HG02885 (cell line): ENCODE measurements around the gene COL4A2.

ENCODE experiments used
- ATAC-seq: cut with Tn5 transposase; IDR thresholded peaks from one replicate; pipeline ENCODE4 v1.9.1; 2021; ENCODE audit warnings: mild to moderate bottlenecking; ENCODE audit not compliant: unreplicated experiment, poor library complexity

The COL4A2 gene

DNA sequence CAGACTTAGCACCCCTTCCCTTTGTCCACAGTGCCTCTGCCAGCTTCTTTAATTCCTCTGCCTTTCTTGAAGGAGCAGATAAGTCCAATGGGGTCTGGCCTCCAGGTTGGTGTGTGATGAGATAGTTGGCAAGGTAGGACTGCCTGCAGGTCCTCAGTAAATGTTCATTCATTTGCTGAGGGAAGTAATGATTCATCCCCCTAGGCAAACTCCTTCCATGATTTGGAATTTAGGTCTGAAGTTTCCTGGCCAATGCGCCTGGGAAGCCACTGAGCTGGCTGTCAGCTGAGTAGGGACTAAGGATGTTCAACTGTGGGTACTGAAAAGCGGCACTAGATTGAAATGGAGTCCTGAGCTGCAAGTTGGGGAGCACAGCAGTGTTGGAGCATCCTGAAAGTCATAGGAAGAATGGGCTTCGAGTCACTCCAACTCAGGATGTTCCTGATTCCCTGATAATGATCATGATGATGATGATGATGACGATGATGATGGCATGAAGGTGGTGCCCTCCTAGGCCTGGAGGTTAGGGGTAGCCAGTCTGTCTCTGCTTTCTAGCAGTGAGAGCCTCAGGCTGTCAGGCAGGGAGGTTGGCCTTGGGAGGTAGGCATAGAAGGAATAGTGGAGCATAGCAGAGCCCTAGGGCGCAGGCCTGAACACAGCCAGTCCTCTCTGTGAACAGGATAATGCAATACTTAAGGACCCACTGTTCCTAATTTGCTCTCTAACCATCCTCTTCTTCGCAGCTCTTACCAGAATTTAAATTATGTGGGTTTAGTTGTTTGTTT lies 44.7 kb downstream of the COL4A2 start:
- no peak for ATAC-seq

DNA sequence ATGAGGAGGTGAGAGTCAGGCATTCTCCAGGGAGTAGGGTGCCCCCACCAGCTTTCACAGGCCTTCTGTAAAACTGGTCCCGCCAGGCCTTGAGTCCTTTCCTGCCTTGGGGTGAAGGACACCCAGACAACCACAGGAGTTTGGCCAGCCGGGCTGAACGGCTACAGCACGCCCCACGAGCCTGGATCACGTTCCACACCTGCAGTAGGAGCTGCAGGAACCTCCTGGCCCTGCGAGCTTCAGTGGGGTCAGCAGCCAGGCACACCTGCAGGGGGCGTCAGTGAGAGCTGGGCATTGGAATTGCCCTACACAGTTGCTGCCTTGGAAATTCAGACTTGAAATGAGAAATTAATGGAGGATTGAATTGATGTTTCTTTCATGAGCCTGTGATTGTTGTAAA lies 45.7 kb downstream of the COL4A2 start:
- no peak for ATAC-seq

DNA sequence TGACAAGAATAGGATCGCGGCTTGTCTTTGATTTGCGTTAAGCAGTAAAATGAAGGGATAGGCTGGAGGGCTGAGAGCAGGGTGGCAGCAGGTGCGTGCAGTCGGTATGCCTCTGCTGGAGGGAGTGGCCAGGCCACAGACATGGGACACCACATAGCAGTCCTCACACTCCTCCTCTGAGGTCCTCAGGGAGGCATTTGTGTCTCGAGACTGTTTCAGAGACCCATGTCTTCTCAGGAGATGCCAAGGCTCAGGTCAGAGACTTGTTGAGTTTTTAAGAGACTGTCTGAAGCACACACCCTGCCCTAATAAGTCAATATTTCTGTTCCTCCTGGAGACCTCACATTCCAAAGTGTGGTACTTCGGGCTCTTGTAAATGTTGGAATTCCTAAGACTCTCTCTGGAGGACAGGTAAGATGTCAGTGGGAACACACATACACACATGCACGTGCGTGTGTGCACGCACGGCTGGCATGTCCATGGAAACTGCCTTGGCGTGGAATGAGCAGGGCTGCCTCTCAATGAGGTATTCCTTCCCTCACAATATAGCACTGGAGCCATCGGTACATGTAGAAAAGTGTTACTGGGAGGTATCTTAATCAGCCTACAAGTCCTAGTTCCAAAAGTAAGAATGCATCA lies 46.4 kb downstream of the COL4A2 start:
- no peak for ATAC-seq

DNA sequence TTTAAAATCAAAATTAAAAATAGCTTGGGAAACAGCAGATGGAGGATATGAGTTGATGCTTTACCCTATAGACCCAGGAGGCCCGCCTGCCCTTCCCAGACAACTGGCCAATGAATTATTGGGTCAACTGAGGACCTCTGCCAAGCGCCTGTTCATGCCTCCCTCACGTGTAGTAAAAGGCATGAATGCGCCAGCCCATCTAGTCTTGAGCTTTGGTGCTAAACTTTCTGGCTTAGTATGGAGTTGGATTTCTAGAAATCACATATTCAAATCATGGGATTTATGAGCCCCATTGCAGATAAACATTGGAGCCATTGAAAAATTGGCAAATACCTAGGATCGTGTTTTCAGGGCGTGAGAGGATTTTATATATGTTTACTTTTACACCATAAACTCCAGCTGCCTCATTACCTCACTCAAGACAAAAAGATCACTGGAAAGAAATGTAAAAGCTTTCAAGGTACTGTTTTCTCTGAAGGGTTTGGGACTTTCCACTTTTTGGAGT lies 47.1 kb downstream of the COL4A2 start:
- no peak for ATAC-seq

DNA sequence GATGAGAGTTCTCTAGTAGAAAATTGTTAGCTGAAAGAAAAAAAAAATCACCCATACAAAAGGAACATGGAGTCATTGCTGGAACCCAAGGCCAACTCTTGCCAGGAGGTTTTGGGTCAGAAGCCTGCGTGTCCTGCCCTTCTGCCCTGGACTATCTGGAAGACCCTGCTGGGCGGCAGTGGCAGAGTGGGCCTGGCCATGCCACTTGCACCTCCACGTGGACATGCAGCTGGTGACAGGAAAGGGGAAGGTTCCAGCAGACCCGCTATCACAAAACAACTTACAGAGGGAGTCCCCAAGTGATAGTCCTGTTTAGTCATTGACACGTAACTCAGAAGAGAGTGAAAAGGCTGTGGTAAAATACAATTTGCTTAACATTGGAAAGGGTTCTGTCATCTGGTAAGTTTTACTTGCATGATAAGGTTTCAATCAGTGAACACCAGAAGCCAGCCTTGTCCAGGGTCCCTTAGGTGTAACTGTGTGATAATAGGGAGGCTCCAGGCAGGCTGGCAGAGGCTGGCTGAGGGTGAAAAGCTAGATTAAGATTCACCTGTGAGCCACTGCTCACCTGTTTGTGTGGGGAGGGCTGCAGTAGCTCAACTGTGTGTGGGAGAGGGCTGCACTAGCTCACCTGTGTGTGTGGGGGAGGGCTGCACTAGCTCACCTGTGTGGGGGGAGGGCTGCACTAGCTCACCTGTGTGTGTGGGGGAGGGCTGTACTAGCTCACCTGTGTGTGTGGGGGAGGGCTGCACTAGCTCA lies 47.8 kb downstream of the COL4A2 start:
- no peak for ATAC-seq

DNA sequence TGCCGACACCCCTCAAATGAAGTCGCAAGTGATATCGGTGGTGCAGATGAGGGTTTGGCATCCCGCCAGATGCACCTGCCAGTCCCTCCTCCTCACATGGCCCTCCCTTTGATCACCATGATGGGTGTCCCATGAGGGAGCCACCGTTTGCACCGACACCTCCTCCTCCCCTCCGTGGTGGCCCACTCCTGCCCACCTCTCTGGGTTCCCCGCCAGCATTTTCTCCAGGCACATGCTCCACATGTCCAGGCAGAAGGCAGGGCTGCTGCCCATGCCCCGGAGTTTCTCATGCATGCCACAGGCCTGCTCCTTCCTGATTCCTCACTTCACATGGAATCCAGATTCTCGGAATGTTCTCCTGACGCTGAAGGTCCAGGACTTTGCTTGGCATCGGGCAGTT lies 49.3 kb downstream of the COL4A2 start:
- ATAC-seq: no peak

DNA sequence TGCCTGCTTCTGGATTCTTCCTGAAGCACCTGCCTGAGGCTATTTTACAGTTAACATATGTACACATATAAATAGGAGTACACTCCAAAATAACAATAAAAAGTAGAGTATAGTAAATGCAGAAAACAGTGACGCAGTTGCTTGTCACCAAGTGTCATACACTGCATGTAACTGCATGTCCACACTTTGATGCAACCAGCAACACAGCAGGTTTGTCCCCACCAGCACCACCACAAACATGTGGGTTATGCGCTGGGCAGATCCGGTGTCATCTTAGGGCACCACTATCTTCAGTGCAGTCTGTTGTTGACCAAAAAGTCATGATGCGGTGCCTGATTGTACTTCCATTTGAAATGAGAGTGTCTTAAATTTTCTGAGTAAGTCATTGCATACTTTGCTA lies 51.3 kb downstream of the COL4A2 start:
- no peak for ATAC-seq

DNA sequence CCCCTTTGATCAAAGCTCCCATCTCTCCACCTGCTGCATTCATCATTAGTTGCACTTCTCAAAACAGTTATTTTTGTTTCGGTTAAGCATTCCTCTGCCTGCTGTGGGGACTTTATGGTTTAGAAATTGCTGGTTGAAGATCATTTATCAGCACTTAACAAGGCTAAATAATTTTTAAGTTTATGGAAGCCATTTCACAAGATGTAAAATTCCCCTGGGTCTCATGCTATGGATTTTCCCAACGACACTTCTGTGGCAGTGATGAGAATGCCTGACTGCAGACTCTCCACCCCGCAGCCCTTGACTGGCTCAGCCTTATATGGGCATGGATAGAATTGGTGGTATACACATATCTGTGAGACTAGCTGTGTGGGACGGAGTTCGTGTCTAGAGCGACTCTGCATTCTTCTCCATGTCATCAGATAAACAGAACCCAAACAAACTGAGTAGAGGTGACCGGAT lies 52.8 kb downstream of the COL4A2 start:
- no peak for ATAC-seq

DNA sequence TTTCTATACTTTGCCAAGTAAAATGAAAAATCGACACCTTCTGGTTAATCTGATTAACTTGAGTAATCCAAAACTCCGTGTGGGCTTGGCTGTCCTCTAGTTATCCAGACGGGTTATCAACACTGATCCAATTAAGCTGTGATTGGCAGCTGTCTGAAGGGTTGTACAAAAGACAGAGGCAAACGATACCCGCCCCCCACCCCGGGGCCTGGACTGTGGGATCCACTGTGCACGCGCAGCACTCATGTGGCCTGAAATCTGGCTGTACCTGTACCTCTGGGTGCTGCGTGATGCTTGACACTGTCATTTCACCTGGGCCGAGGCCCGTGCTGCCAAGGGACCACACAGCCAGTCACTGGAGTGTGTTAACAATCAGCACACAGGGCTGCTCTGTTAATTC lies 53.5 kb downstream of the COL4A2 start:
- ATAC-seq: no peak

DNA sequence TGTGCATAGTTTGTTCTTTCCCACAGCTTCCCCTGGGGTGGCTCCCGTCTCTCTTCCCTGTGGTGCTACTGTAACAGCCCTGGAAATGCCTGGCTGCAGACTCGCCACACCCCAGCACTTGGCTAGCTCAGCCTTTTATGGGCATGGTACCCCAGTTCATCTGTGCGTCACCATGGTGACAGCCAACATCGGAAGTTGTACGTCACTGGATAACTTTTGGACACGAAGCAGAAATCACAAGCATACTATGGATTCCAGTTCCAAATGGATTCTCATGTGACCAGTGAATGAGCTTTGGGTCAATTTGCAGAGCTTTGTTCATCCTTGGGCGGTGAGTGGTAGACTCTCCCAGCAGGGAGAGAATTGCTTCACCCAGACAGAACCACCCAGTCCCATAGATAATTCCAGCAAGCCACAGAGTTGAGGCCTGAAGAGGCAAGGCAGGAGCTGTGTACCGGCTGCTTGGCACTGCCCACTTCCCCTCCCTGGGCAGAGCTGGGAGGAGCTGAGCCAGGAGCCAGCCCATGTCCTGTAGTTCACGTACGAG lies 54.4 kb downstream of the COL4A2 start:
- ATAC-seq: no peak

DNA sequence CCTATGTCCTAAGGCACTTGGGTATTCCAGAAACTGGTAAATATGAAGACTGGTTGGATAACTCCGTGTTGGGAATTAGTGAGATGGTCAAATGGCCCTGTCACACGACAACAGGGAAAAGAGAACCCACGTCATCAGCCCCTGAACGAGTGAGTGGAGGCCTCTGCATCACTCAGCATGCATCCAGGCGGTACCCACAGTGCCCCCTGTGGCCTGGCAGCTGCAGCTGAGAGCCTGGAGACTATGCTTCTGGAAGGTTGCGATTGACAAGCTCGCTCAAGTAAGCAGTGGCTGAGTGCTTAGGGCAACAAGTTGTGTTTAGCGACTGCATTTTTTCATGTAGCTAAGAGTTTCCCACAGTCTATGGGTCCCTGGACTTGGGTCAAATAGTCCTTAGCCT lies 55.9 kb downstream of the COL4A2 start:
- no peak for ATAC-seq

DNA sequence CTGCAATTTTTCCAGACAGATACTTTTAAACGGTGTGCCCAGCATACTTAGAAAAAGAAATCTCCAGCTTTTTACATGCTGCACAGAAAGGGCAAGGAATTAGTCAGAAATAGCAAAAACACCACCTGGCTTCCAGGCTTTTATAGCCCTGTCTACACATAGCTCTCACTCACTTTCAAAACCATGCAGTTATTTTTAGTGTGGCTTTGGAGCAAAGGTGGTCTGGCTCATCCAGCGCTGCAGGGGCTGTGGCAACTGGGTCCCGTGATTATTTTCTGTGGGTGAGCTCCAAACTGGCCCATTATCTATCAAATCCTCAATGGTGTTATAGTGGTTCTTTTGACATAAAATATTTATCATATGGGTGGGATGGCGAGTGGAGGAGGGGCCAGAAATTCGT lies 57.0 kb downstream of the COL4A2 start:
- no peak for ATAC-seq

DNA sequence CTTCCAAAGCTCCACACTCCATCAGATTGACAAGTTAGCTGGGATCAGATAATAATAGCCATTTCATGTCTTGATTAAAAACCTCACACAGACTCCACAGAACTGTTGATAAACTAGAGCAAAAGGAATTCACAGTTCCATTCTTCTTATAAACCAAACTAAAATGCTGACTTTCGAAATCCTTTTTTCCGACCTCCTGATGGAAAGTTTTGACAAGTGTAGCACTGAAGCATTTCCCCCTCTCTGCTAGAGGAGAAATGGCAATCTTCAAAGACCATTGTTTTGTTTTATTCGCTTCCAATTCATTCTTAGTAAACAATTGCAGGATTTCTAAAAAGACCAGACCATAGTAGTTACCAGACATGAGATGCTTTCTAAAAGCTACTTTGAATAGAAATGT lies 58.8 kb downstream of the COL4A2 start:
- no peak for ATAC-seq

DNA sequence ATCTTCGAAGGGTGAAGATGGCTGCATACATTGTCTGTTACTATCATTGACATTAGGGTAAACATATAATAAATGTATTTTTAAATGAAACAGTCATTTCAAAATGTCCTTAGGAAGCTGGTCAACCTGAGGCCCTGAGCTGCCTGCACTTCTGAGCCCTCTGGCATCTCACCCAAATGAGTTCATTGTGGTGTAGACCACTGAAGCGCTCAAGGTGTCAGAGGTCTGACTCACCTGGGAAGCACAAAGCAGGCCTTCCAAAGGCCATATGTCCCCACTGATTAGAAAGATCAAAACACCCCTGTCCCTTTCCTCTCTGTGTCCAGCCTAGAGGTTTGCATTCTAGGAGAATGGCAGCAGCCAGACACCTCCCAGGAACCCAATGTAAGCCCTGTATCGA lies 59.6 kb downstream of the COL4A2 start:
- ATAC-seq: no peak

DNA sequence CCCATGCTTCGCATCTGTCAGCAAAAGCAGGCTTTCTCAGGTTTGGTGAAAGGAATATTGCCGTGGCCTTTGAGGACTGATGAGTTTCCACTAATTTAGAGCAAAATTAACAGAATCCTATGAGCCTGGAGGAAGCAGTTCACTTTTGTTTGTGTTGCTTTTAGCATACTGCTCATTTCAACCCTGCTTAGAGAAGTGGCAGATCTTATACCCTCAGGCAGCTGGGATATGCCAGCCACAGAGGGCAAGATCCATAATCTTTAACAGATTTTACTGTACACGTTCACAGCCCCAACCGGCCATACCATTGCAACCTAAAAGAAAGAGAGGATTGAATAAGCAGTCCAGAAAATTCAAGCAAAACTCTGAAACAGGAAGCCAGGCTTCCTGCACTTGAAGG lies 60.5 kb downstream of the COL4A2 start:
- ATAC-seq: no peak

DNA sequence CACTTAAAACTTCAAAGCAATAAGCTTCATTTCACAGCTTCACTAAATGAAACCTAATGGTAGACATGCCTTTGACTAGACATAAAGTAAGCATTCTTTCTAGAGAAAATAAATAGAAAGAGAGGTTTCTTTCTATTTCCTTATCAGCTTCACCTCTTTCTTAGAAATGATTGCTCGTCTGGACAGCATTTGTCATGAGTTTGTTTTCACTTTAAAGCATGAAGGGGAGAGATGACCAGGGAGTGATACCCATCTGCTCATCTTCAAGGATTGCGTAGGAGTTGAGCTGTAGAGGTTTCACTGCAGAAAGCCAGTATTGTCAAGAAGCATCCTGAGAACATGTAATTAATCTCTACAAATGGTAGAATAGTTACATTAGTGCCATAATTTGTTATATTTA lies 61.3 kb downstream of the COL4A2 start:
- no peak for ATAC-seq

DNA sequence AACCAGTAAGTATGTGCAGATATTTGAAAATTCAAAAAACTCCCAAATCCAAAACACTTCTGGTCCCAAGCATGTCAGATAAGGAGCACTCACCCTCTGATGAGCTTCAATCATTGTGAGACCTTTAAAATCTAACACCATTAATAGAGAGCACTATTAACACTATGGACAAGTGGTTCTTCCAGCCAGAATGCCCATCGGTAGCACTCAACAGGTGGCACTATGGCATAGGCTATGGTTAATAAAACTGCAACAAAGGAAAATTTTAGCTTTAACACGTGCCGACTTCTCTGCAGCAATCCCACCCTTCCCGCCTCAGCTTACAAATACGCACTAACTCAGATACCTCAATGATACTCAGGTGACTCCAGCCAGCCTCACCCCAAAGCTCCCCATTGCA lies 62.3 kb downstream of the COL4A2 start:
- ATAC-seq: no peak

DNA sequence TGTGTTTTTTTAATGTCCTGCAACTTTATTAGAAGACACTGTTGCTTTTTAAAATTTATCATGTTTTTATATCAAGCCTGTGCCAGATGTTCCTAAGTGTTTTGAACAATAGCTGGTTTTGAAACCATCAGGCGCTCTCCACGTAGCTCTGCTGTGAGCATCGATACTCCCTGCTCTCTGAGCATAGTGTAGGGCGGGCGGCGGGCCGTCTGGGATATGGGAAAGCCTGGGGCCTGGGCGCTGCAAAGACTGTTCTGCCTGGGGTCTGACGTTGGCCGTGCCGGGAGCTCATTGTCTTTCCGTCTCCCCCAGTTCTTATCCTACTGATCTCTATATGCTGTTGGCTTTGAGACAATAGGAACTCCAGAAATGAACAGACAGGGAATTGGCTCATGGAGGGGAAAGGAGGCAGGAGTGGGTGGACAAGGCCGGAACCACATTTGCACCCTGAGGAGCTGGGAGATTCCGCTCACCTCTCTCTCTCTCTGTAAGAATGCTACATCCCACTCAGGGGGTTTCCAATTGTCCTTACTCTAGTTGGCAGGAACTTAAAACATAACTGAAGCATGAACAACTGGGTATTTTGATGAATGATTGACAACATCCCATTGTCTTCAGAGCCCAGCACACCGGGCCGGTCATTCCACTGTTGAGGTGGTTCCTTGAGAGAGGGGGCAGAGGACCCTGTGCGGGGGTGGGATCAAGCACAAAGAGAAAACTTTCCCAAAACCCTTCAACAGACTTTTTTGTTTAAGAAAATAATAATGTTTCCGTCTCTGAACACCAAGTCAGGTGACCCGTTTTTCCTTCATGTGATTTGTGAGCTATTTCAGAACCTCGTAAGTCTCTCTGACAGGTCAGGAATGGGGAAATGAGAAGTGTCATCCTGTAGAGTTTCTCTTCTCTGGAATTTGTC lies 64.7 kb downstream of the COL4A2 start:
- peak; percentile 64 for ATAC-seq

DNA sequence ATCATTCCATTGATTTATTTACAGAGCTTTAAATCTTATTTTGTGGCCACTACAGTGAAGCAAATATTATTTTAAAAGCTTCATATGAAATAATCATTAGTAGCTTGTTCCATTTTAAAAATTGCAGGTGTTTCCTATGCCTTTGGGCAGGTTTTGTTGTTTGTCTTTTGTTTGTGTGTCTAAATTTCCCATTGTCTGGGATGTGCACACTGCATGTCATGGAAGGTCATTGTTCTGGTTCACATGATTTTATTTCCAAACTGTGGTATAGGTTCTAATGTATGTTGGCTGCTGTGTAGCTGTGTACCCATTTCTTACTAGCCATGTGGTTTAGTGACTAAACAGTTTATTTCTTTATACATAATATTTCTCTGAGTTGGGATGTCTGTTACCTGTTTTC lies 65.6 kb downstream of the COL4A2 start:
- ATAC-seq: no peak

DNA sequence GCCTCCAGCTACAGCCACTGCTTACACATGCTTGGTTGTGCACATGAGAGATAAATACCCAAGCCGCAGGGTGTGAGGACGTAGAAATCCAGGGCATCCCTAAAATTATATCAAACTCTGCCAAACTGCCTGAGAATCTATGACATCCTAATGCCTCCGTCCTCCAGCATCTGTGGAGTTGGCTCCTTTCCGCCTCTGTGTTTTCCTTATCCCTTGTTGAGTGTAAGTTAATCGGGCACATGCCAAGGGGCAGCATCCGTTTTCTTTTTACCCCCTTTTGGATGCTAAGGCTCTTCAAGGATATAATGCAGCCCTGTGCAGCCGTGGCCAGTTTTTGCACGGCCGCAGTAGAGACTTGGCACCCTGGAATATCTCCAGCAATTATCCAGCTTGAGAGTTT lies 66.5 kb downstream of the COL4A2 start:
- ATAC-seq: no peak
